H1 (cell line): Measurements from ENCODE around the gene NSUN6.

Experiments used
- BRCA1 ChIP-seq: IDR thresholded peaks from 2 replicates; pipeline ENCODE4 v1.6.1; 2012; ENCODE audit warnings: low read depth, low read length, improper control_type of control experiment
- EP300 ChIP-seq, 2 experiments: IDR thresholded peaks; 1 replicate in 1 of 2; 2 replicates in 1 of 2; pipeline ENCODE4 v1.6.1; 2011 to 2012; ENCODE audit warnings: low read depth in 2 of 2, low read length in 2 of 2, mild to moderate bottlenecking in 2 of 2, borderline replicate concordance in 1 of 2, inconsistent platforms in 1 of 2, moderate library complexity in 1 of 2
- GABPA ChIP-seq: IDR thresholded peaks from 2 replicates; pipeline ENCODE4 v1.6.1; 2011; ENCODE audit warnings: mild to moderate bottlenecking, low read length, moderate library complexity, borderline replicate concordance; ENCODE audit not compliant: insufficient read depth
- POLR2A ChIP-seq, 2 experiments: IDR thresholded peaks; 1 replicate in 1 of 2; 2 replicates in 1 of 2; pipeline ENCODE4 v1.6.1; 2011; ENCODE audit warnings: low read depth in 2 of 2, low read length in 2 of 2, mild to moderate bottlenecking in 2 of 2; ENCODE audit errors: control extremely low read depth in 1 of 2
- POLR2AphosphoS5 ChIP-seq: IDR thresholded peaks from 2 replicates; pipeline ENCODE4 v1.6.1; 2011; ENCODE audit warnings: low read depth, low read length
- RBBP5 ChIP-seq: IDR thresholded peaks from 2 replicates; pipeline ENCODE4 v1.7.1; 2012; ENCODE audit warnings: low read depth, mild to moderate bottlenecking, inconsistent platforms, low read length, moderate library complexity, borderline replicate concordance
- SP2 ChIP-seq: IDR thresholded peaks from 2 replicates; pipeline ENCODE4 v1.6.1; 2012; ENCODE audit warnings: mild to moderate bottlenecking, low read length, inconsistent platforms
- TAF1 ChIP-seq: IDR thresholded peaks from 2 replicates; pipeline ENCODE4 v1.6.1; 2011; ENCODE audit warnings: mild to moderate bottlenecking, low read depth, low read length
- TAF7 ChIP-seq: optimal IDR thresholded peaks from 2 replicates; pipeline ENCODE3; 2011; ENCODE audit warnings: low read depth, mild to moderate bottlenecking, inconsistent platforms, low read length, moderate library complexity, borderline replicate concordance
- YY1 ChIP-seq: IDR thresholded peaks from 2 replicates; pipeline ENCODE4 v1.6.1; 2011; ENCODE audit warnings: low read depth, mild to moderate bottlenecking, low read length
- TF ChIP-seq, protein P1 (sequence below): IDR thresholded peaks from 2 replicates; pipeline ENCODE4 v1.6.1; 2011; ENCODE audit warnings: low read length, improper control_type of control experiment
- TF ChIP-seq, protein P2 (sequence below), 3 experiments: IDR thresholded peaks; 1 replicate in 2 of 3; 2 replicates in 1 of 3; pipeline versions ENCODE4 v1.5.1 to v1.6.1; 2011; ENCODE audit warnings: low read length in 3 of 3, mild to moderate bottlenecking in 3 of 3, inconsistent platforms in 2 of 3, low read depth in 1 of 3, moderate library complexity in 1 of 3; ENCODE audit not compliant: insufficient read depth in 1 of 3; ENCODE audit errors: control extremely low read depth in 1 of 3

DNA sequence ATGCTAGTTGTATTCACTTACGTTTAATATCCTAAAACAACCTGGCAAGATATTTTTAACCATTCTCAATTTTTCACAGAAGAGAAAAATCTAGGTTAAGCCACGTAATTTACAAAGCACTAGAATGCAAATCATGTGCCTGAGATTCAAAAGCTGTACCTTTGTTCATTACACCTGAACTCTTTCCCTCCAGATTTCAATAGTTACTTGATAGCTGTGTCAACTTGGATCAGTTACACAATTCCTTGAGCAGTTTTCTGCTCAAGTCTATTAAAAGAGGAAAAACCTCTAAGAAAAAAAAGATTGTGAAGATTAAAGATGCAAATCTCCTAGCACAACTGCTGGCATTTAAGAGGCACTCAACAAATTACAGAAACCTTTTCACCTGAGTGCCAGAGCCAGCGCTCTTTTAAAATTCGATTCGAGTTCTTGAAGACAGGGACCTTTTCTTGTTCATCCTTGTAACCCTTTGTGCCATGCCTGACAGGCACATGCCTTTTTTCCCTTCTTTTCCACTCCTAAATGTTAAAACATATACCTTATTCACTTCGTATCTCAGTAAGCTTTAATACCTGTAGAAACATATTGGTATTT, 886 bp downstream of the NSUN6 start:
- TF ChIP-seq RBBP5, result no peak
- no peak for TF ChIP-seq EP300 (IDR thresholded peaks at IDR 0.05; ENCODE audit: borderline replicate concordance in 1 of 2, low read depth in 2 of 2, low read length in 2 of 2)
- TF ChIP-seq BRCA1, result no peak
- TF ChIP-seq, protein P1, sequence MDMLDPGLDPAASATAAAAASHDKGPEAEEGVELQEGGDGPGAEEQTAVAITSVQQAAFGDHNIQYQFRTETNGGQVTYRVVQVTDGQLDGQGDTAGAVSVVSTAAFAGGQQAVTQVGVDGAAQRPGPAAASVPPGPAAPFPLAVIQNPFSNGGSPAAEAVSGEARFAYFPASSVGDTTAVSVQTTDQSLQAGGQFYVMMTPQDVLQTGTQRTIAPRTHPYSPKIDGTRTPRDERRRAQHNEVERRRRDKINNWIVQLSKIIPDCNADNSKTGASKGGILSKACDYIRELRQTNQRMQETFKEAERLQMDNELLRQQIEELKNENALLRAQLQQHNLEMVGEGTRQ, result no peak
- no peak for TF ChIP-seq GABPA
- no peak for TF ChIP-seq POLR2AphosphoS5
- TF ChIP-seq, protein P2, sequence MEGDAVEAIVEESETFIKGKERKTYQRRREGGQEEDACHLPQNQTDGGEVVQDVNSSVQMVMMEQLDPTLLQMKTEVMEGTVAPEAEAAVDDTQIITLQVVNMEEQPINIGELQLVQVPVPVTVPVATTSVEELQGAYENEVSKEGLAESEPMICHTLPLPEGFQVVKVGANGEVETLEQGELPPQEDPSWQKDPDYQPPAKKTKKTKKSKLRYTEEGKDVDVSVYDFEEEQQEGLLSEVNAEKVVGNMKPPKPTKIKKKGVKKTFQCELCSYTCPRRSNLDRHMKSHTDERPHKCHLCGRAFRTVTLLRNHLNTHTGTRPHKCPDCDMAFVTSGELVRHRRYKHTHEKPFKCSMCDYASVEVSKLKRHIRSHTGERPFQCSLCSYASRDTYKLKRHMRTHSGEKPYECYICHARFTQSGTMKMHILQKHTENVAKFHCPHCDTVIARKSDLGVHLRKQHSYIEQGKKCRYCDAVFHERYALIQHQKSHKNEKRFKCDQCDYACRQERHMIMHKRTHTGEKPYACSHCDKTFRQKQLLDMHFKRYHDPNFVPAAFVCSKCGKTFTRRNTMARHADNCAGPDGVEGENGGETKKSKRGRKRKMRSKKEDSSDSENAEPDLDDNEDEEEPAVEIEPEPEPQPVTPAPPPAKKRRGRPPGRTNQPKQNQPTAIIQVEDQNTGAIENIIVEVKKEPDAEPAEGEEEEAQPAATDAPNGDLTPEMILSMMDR (IDR thresholded peaks at IDR 0.05; ENCODE audit: control extremely low read depth in 1 of 3, insufficient read depth in 1 of 3, low read depth in 1 of 3, low read length in 3 of 3), result no peak
- TF ChIP-seq POLR2A (IDR thresholded peaks at IDR 0.05; ENCODE audit: control extremely low read depth in 1 of 2, low read depth in 2 of 2, low read length in 2 of 2), result no peak
- no peak for TF ChIP-seq YY1
- no peak for TF ChIP-seq TAF1
- TF ChIP-seq SP2, result no peak
- no peak for TF ChIP-seq TAF7
